ENCODE data around the gene PDHB. TPM values are rescaled to one million over a fixed set of nuclear protein-coding genes. Genes with fewer than 3 reads are reported as not detected.

Gene PDHB
- polyA plus RNA-seq, 1 donor (not counting 4 experiments of a cell fraction or from before 2014, with no cell fraction given), result 78.9 TPM

DNA sequence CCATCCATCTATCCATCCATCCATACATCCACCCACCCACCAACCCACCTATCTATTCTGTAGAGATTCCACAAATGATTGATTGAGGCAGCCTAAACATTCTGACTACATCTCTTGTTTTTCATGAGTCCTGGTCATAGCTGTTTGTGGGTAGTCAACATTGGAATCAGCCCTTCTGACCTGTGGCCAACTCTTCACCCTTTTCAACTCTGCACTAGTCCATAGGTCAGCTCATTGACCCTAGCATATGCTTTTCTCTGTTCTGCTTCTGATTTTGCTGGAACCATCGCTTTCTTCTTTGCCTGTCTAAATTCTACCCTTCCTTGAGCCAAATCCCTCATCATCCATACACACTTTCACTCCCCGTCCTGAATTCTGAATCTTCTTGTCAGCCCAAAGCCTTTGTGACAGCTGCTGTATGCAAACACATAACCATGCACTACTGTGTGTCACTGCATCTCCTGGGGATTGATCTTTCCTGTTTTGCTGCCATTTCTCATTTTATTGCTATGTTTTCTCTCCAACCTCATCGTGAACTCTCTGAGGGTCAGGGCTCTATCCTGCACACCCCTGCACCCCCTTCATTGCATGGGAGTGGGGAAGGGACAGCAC, 41.4 kb upstream of the PDHB start:
- dilution Hi-C loops (cut with MboI; ENCODE audit: extremely low pct_ligation_motif_present, low sequenced_read_pairs), result no loop called here
- H3K4me2 ChIP-seq (ENCODE audit: control insufficient read depth, extremely low read depth, insufficient read depth, low read depth, low read length), result no peak overlapping the region
- no peak overlapping the region for H3K9ac ChIP-seq (ENCODE audit: control insufficient read depth, extremely low read depth, insufficient read depth, low read length)
- no peak overlapping the region for H2AFZ ChIP-seq (ENCODE audit: control insufficient read depth, low read length)
- no peaks in the 10 kb centered on the region for H3K9me1 ChIP-seq (ENCODE audit: control insufficient read depth, extremely low read depth, insufficient read depth, low read length)
- H3K79me2 ChIP-seq (ENCODE audit: control insufficient read depth, insufficient read depth, low read length), result no peaks in the 10 kb centered on the region
- H3K36me3 ChIP-seq (ENCODE audit: control insufficient read depth in 2 of 2, extremely low read depth in 1 of 2, insufficient read depth in 2 of 2, low read length in 2 of 2), result no peaks in the 10 kb centered on the region
- DNase-seq (ENCODE audit: low read depth, low spot score), result no peak
- no peak for FAIRE-seq
- TF ChIP-seq, protein P1, sequence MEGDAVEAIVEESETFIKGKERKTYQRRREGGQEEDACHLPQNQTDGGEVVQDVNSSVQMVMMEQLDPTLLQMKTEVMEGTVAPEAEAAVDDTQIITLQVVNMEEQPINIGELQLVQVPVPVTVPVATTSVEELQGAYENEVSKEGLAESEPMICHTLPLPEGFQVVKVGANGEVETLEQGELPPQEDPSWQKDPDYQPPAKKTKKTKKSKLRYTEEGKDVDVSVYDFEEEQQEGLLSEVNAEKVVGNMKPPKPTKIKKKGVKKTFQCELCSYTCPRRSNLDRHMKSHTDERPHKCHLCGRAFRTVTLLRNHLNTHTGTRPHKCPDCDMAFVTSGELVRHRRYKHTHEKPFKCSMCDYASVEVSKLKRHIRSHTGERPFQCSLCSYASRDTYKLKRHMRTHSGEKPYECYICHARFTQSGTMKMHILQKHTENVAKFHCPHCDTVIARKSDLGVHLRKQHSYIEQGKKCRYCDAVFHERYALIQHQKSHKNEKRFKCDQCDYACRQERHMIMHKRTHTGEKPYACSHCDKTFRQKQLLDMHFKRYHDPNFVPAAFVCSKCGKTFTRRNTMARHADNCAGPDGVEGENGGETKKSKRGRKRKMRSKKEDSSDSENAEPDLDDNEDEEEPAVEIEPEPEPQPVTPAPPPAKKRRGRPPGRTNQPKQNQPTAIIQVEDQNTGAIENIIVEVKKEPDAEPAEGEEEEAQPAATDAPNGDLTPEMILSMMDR (optimal IDR thresholded peaks at IDR 0.05 in 1 of 3, IDR thresholded peaks at IDR 0.05 in 1 of 3, conservative IDR thresholded peaks at IDR 0.05 in 1 of 3; ENCODE audit: extremely low read depth in 1 of 3, insufficient read depth in 2 of 3, low read length in 3 of 3), result no peak
- no peak for TF ChIP-seq EZH2 (IDR thresholded peaks at IDR 0.05; ENCODE audit: low read length)
- H4K20me1 ChIP-seq (ENCODE audit: control insufficient read depth, extremely low read depth, insufficient read depth, low read length), result no peaks in the 10 kb centered on the region
- no peaks in the 10 kb centered on the region for H3K27me3 ChIP-seq (ENCODE audit: control insufficient read depth, extremely low read depth, insufficient read depth, low read length)
- no peak overlapping the region for H3K27ac ChIP-seq (ENCODE audit: control insufficient read depth, insufficient read depth, low read length)
- H3K4me3 ChIP-seq (ENCODE audit: control insufficient read depth in 2 of 3, extremely low read depth in 1 of 3, insufficient read depth in 2 of 3, low read depth in 1 of 3, low read length in 3 of 3), result no peak overlapping the region
- H3K9me3 ChIP-seq (ENCODE audit: control insufficient read depth, low read depth, low read length), result no peaks in the 10 kb centered on the region
- H3K4me1 ChIP-seq (ENCODE audit: control insufficient read depth, extremely low read depth, insufficient read depth, low read length), result peaks cover 17% of the 10 kb centered on the region

DNA sequence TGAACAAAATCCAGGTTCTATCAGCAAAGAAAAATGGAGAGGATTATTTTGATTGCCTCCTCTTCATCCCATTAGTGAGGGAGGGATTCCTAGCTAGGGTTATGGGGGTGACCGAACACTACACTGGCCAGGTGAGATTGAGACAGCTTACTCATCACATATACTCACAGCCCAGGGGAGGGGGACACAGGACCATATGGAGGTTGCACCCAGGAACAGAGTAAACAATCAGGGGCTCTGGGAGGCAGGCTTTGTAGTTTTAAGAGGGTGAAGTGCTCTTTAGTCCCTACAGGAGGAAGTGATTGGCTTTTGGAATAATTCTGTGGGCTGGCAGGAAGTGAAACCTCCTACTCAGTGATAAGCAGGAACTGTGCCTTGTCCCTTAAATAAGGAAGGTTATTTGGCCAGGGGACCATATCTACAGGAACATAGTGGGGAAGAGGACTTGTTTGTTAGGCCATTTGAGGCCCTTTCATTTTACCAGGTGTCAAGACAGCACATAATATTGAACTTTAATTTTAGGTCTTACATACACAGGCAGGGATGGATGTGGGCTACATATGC, 40.8 kb upstream of the PDHB start:
- no peaks in the 10 kb centered on the region for H3K36me3 ChIP-seq (ENCODE audit: control insufficient read depth in 2 of 2, extremely low read depth in 1 of 2, insufficient read depth in 2 of 2, low read length in 2 of 2)
- peaks cover 17% of the 10 kb centered on the region for H3K4me1 ChIP-seq (ENCODE audit: control insufficient read depth, extremely low read depth, insufficient read depth, low read length)
- H3K9ac ChIP-seq (ENCODE audit: control insufficient read depth, extremely low read depth, insufficient read depth, low read length), result no peak overlapping the region
- no peaks in the 10 kb centered on the region for H3K27me3 ChIP-seq (ENCODE audit: control insufficient read depth, extremely low read depth, insufficient read depth, low read length)
- no peaks in the 10 kb centered on the region for H3K9me1 ChIP-seq (ENCODE audit: control insufficient read depth, extremely low read depth, insufficient read depth, low read length)
- dilution Hi-C loops (cut with MboI; ENCODE audit: extremely low pct_ligation_motif_present, low sequenced_read_pairs), result no loop called here
- H4K20me1 ChIP-seq (ENCODE audit: control insufficient read depth, extremely low read depth, insufficient read depth, low read length), result no peaks in the 10 kb centered on the region
- H2AFZ ChIP-seq (ENCODE audit: control insufficient read depth, low read length), result no peak overlapping the region
- no peak overlapping the region for H3K4me3 ChIP-seq (ENCODE audit: control insufficient read depth in 2 of 3, extremely low read depth in 1 of 3, insufficient read depth in 2 of 3, low read depth in 1 of 3, low read length in 3 of 3)
- no peak overlapping the region for H3K27ac ChIP-seq (ENCODE audit: control insufficient read depth, insufficient read depth, low read length)
- DNase-seq (ENCODE audit: low read depth, low spot score) (no peak), FAIRE-seq (no peak)
- H3K9me3 ChIP-seq (ENCODE audit: control insufficient read depth, low read depth, low read length), result no peaks in the 10 kb centered on the region
- H3K4me2 ChIP-seq (ENCODE audit: control insufficient read depth, extremely low read depth, insufficient read depth, low read depth, low read length), result no peak overlapping the region
- TF ChIP-seq, protein P1 (optimal IDR thresholded peaks at IDR 0.05 in 1 of 3, IDR thresholded peaks at IDR 0.05 in 1 of 3, conservative IDR thresholded peaks at IDR 0.05 in 1 of 3; ENCODE audit: extremely low read depth in 1 of 3, insufficient read depth in 2 of 3, low read length in 3 of 3), result no peak
- no peak for TF ChIP-seq EZH2 (IDR thresholded peaks at IDR 0.05; ENCODE audit: low read length)
- H3K79me2 ChIP-seq (ENCODE audit: control insufficient read depth, insufficient read depth, low read length), result no peaks in the 10 kb centered on the region

All from keratinocyte (primary cell).